ENCODE data around the gene TP73.
"Not testable (repeated sequence)": the region's sequence is repeated elsewhere in the genome, so short reads cannot be mapped to it uniquely, and the experiment has no call there.

Gene TP73

GRCh38 chr1:3617806-3618345 lies 34.4 kb upstream of the TP73 start:
- ChIA-PET POLR2A (ENCODE audit: low non-redundant PET) (no interaction called here), CTCF (interaction anchor here (1.4 to 4.6 kb wide), 3 partner anchors 8 to 164 kb away, joined by 3 to 46 read pairs (median 6); partner anchors contain the start of gene ARHGEF16)
- TF ChIP-seq CTCF (conservative IDR thresholded peaks at IDR 0.05; ENCODE audit: low read depth) = no peak
- H3K27ac ChIP-seq = no peak overlapping the region
- DNase-seq (ENCODE audit: low spot score) = no peak

GRCh38 chr1:3618531-3618880 lies 33.8 kb upstream of the TP73 start:
- no peak for DNase-seq (ENCODE audit: low spot score)
- ChIA-PET POLR2A (ENCODE audit: low non-redundant PET) (interaction anchor here (0.6 kb wide), 1 partner anchor 33 kb away, joined by 3 read pairs; no protein-coding TSS in a partner anchor), CTCF (interaction anchor here (0.8 to 4.6 kb wide), 27 partner anchors 9 to 165 kb away, joined by 3 to 46 read pairs (median 5); partner anchors contain the start of gene ARHGEF16)
- TF ChIP-seq CTCF (conservative IDR thresholded peaks at IDR 0.05; ENCODE audit: low read depth) = no peak
- no peak overlapping the region for H3K27ac ChIP-seq

DNA sequence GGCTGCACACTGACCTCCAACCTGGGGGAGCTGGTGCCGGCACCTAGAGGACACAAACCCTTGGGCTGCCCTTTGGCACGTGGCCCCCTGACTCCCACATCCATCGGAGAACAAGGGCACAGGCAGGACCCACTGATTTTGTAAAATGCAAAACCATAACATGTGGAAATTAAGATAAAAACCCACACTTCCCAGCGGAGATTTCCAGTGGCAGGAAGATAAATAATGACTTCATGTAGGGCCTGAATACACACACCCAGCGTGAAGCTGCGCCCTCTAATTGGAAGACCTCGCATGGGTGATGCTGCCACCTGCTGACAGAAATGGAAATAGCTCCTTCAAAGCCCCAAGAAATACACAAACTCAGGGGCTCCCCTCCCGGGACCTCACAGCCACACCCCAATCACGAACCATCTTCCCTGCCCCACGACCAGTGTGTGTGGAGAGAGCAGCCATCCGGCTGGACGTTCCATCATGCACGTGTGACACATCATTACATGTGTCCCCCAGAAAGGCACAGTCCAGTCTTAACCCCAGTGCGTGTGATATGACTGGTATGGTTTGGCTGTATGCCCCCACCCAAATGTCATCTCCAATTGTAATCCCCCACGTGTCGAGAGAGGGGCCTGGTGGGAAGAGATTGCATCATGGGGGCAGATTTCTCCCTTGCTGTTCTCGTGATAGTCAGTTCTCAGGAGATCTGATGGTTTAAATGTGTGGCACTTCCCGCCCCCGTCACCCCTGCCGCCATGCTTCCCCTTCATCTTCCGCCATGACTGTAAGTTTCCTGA lies 33.2 kb upstream of the TP73 start:
- peak; percentile 83 for TF ChIP-seq CTCF (conservative IDR thresholded peaks at IDR 0.05; ENCODE audit: low read depth)
- H3K27ac ChIP-seq = no peak overlapping the region
- peak; percentile 81 for DNase-seq (ENCODE audit: low spot score)
- POLR2A ChIA-PET (ENCODE audit: low non-redundant PET) = interaction anchor here (0.6 kb wide), 1 partner anchor 33 kb away, joined by 3 read pairs; no protein-coding TSS in a partner anchor
- CTCF ChIA-PET = interaction anchor here (0.6 to 4.6 kb wide), 31 partner anchors 10 to 165 kb away, joined by 3 to 46 read pairs (median 4); partner anchors contain the start of gene ARHGEF16

DNA sequence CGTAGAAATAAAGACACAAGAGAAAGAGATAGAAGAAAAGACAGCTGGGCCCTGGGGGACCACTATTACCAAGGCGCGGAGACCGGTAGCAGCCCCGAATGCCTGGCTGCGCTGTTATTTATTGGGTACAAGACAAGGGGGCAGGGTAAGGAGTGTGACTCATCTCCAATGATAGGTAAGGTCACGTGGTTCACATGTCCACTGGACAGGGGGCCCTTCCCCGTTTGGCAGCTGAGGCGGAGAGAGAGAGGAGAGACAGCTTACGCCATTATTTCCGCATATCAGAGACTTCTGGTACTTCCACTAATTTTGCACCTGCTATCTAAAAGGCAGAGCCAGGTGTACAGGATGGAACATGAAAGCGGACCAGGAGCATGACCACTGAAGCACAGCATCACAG lies 31.6 kb upstream of the TP73 start:
- CTCF ChIA-PET = interaction anchor here (0.8 to 4.6 kb wide), 7 partner anchors 56 to 167 kb away, joined by 3 to 46 read pairs (median 5); partner anchors contain the start of gene ARHGEF16
- TF ChIP-seq CTCF (conservative IDR thresholded peaks at IDR 0.05; ENCODE audit: low read depth) = no peak
- no peak for DNase-seq (ENCODE audit: low spot score)
- no peak overlapping the region for H3K27ac ChIP-seq
- POLR2A ChIA-PET (ENCODE audit: low non-redundant PET) = no interaction called here

GRCh38 chr1:3621151-3621671 lies 31.1 kb upstream of the TP73 start:
- CTCF ChIA-PET = interaction anchor here (0.6 to 4.6 kb wide), 8 partner anchors 56 to 168 kb away, joined by 3 to 46 read pairs (median 5); partner anchors contain the start of gene ARHGEF16

DNA sequence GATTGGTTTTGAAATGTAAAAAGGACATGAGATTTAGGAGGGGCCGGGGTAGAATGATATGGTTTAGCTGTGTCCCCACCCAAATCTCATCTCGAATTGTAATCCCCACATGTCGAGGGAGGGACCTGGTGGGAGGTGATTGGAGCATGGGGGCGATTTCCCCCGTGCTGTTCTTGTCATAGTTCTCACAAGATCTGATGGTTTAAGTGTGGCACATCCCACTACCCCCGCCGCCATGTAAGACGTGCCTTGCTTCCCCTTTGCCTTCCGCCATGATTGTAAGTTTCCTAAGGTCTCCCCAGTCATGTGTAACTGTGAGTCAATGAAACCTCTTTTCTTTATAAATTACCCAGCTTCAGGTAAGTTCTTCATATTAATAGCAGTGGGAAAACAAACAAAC lies 30.2 kb upstream of the TP73 start:
- POLR2A ChIA-PET (ENCODE audit: low non-redundant PET); H3K27ac ChIP-seq; DNase-seq (ENCODE audit: low spot score): not testable (repeated sequence)
- CTCF ChIA-PET = interaction anchor here (0.6 to 2.5 kb wide), 5 partner anchors 57 to 169 kb away, joined by 3 to 18 read pairs (median 5); no protein-coding TSS in a partner anchor

More at GRCh38 chr1:3621151-3621671, 31.1 kb upstream of the TP73 start:
- H3K27ac ChIP-seq; POLR2A ChIA-PET (ENCODE audit: low non-redundant PET); DNase-seq (ENCODE audit: low spot score): not testable (repeated sequence)
- peak; percentile 79 for TF ChIP-seq CTCF (conservative IDR thresholded peaks at IDR 0.05; ENCODE audit: low read depth)

Data from RWPE1 (cell line).